Amniotic epithelial cell (primary cell): ENCODE data around the gene AGPS.

ENCODE experiments used
- DNase-seq: peaks from one replicate; pipeline ENCODE4 v3.0.0-alpha.2; 2010; ENCODE audit warnings: low read depth

AGPS gene

DNA sequence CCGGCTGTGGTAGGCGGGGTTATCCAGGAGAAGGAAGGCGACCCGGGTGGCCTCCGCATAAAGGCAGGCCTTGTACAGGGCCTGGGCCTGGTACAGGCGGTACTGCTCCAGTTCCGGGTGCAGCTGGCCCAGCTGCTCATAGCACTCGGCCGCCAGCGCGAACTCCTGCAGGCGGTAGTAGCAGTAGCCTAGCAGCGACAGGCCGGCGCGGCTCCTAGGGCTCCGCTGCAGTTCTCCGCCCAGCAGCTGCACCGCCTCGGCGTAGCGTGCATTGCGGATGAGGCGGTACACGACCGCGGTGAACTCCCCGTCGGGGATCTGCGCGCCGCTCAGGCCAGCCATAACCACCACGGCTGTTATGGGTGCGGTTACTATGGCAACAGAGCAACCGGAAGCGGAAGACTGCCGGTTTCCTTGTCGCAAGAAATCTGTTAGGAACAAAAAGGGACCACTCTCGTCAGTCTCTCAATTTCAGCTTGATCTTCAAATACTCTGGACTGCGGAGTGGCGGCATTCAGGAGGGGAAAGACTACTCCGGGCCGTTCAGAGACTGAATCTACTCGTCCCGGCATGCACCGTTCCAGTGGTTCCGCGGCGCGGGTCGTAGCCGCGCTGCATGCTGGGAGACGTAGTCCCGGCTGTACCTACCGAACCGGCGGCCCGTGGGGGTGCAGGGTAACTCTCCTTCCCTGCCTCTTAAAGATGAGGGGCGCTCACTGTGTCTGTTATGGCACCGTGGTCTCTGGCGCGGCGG, 160.0 kb downstream of the AGPS start:
- peak; percentile 83 for DNase-seq

DNA sequence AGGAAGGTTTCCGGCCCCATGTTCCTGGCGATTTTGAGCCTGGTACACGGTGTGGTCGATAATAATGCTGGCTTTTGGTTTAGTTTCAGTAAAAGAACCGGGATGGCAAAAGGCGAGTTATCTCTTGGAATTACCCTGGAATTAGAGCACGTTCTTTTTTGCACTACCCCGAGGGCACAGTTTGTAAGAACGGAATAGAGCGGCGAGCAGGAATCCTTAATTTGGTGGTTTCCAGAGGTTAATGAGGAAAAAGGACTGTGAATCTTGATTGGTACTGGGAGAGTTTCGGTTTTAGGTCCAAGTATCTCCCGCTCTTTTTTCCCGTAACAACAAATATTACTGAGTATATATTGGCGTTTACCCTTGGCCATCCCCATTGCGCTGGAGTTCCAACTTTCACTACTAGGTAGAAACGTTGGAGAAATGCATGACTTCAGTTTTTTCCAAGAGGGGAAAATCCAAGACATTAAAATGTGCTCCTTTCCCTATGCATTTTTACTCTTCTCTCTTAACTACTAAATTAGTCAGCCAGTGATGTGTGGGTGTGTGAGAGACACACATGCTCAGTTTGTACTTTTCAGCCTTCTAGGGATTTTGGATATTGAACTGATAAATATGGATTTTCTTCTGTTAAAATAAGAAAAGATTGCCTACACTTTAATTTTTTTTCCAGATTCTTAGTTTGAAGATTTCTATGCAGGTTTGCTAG, 160.8 kb downstream of the AGPS start:
- DNase-seq, result peak; percentile 33

DNA sequence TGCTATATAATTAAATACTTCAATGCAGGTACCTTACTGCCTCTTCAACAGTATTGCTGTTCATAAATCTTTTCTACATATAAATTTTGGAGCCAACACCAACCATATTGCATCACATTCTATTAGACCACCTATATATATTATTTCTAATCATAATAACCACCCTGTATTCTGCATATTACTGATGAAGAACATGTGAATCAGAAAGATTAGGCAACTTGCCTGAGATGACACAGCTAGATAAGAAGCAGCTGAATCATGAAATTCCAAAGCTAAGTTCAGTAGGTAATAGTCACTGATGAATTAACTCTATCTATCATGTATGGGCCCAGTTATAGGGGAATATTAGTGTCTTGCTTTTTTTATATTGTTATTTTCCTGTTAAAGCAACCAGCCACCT, 161.8 kb downstream of the AGPS start:
- DNase-seq, result peak; percentile 80

DNA sequence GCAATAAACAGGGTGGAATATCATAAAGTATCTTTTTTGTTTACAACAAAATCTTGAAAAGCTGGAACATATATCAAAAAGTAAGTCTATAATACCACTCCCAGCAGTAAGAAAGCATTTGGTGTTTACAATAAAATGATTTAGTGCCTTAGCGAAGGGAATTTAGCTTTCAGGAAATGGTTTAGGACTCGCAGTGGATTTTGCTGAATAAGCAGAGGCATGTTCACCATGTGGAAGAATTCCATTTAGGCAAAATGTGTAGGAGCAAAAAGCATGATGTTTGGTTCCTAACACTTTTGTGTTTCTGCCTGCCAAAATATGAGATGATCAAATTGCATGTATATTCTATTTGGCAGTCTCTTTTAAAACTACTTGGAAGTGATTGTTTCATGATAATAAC, 163.6 kb downstream of the AGPS start:
- DNase-seq, result peak; percentile 23

DNA sequence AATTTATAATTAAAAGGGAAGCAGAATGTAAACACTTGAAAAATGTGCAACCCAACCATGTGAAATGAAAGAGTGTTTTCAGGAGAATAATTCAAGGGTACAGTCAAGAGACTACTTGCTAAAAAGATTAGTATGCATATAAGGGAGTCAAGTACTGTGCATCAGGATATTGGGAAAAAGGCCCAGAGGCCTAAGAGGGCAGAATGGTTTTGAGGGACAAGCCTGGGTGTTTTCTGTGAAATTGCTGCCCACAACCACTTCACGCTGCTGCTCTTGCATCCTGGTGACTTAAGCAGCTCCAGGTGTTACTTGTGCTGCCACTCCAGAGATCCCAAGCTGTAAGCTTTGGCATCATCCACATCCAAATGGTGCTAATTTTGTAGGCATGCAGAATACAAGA, 165.2 kb downstream of the AGPS start:
- no peak for DNase-seq

DNA sequence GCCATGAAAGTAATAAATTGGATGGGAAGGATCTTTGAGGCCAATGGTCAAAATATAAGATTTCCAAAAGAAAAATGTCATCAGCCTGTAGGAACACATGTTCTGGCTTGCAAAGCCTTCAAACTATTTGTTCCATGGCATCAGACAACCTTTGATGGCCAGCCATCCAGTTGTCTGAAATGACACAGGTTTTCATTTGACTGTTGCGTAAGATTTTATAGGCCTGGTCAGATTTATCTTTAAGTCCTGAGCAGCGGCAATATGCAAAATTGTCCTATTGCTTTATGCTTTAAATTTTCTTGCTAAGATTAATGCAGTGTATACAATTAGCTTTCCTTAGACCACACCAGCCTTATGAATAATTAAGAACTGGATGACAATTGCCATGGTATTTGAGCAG, 167.1 kb downstream of the AGPS start:
- no peak for DNase-seq

DNA sequence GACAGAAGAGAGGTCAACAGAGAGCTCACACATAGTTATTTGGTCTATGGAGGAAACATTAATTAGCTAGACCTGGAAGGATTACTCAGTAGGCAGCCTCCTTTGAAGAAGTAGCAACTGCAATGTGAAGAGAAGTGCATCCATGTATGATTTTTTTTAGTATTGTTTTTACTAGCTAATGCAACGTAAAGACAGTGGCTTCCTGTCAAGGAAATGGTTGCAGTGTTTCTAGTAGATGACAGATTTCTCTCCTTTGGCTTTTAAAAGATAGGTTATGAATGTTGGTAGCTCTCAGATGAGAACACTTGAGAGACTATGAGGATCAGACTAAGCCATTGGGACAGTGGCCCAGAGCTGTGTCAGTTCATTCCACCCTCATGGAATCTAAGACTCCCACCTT, 175.8 kb downstream of the AGPS start:
- DNase-seq, result no peak

DNA sequence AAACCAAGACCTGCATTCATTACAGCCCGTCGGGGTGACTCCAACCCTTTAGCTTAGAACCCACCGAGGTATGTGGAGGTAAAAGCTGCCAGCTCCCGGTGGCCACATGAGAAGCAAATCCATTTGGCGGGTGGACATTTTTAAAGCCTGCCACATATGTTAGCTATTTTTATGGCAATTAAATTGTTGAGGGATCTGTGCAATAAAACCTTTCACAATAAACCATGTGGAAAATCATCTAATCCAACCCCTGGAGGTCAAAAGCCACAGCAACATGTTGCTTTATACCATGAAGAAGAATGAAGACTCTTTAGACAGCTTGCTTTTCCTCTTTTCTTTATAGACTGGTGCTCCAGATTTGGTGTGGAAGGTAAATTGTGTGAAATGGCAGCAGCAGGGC, 176.3 kb downstream of the AGPS start:
- no peak for DNase-seq

DNA sequence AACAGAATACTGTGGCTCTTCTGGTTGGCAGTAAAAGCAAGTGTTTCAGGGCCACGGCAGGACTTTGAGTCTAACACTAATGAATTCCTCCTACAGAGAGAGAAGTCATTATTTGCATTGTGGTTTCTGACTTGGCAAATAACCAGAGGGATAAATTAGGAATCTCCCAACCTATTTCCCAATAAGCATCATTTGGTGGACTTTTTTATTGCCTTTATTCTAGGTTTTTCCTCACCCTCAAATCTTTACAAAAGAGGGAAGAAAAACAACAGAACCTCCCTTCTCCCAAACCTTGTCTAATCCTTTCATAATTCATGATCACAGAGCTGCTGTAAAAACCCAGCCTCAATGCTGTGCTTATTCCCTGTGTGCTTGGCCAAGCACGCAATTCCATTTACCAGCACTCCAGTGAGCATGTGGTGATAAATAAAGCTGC, 179.7 kb downstream of the AGPS start:
- DNase-seq, result peak; percentile 34

DNA sequence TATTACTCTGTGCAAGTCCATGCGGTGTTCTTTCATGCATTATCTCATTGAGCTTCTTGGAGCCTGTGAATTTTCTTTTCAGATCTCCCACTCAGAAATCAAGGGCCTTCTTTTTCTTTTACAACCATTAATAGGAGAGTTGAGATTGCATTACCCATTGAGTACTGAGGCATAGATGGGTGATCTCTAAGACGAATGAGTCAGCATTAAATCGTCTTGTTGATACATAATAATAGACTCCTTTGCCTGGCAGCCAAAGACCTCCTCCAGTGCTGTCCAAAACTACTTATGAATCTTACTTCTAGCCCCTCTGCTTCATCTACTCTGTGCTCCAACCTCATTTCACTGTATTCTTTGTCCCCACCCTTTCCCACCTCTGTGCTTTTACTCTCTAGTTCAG, 180.5 kb downstream of the AGPS start:
- DNase-seq, result peak; percentile 45

DNA sequence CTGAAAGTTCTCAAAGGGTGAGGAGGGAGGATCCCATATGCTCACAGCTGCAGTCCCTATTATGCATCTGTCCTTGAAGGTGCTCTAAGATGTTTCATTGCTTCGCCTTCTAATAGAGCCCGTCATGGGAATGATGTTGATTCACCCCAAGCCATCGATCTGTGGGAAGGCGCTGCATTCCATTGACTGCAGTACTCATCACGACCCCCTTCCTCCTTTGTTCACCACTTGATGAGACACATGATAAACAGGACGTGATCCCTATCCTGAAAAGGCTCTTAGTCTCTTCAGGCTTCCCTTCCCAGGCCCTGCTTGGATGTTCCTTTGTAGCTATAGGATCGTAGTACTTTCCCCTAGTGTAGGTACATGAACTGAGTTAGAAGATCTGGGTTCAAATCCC, 181.8 kb downstream of the AGPS start:
- DNase-seq, result no peak

DNA sequence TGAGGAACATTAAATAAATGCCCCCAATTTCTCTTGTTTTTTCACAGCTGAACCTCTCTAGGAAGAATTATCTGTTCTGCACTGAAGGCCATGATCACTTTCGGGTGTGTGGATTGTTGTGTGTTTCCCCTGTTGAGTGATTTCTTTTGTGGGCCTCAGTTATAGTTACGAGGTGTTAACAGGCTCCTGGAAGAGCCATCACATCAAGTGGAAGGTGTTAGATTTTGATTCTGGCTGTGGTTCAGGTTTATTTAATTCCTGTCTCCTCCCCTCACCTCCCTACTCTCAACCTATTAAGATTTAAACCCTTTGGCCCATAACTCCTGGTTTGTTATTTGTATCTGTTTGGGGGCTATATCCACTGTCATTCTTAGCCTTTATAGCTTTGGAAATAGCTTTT, 182.8 kb downstream of the AGPS start:
- DNase-seq, result no peak

DNA sequence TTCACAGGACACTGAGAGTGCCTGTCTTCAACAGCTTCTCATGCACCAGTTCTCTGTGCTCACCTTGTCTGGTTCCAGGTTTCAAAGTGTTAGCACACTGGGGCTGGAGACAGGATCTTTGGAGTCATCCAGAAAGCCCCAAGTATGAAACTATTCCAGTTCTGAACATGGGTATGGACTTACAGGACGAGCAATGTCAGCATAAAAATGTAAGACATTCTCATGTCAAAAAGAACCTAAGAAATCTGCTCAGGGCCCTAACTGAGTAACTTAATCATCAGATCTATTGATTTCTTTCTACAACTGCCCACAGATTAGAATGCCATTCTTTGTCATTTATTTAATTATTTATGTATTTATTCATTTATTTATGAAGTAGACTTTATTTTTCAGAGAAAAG, 184.5 kb downstream of the AGPS start:
- no peak for DNase-seq

DNA sequence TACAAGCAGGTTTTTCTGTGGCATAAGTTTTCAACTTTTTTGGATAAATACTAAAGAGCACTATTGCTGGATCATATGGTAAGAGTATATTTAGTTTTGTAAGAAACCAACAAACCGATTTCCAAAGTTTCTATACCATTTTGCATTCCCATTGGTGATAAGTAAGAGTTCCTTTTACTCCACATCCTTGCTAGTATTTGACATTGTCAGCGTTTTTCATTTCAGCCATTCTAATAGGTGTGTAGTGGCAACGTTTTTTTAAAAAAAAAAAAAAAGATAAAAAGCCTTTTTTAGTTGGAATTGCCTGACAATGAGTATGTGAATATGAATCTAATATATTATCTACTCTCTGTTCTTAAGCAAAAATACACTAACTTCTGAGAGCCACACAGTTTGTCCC, 185.9 kb downstream of the AGPS start:
- no peak for DNase-seq

DNA sequence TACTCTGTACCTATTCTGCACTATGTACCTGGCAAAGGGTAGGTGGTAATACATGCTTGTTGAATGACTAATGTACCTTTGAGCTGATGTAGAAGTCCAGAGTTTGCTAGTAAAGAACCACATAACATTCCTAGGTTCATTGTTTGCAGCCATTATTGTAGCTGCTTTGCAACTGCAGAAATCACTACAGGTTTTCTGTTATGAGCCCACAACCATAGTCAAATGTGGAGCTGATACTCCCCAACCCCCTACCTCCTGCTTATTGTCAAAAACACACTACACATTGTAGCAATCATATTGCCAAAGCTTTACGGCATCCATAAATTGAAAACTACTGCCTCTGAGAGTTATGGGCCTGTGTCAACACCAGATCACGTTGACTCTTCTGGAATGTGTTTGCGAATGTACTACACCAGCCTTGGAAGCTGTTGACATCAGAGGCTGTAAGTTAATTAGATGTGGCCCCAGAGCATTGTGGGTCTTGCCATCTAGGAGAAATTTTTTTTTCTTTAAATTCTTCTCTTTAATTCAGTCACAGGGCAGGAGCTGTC, 187.0 kb downstream of the AGPS start:
- no peak for DNase-seq

DNA sequence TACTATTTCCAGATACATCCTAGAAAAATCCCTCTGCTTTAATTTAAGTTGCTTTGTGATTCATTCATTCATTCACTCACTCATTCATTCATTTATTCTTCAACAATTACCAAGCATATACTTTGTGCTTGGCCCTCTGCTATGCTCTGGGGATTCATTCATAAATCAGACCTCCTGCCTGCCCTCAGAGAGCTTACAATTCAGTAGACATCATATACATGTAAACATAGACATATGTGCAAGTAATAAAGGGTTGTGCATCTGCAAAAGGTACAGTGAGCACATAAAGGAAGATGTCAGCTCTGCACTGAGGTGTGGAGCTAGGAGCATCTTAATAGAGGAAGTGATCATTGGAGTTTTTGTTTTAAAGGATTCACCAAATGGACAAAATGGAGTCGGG, 189.4 kb downstream of the AGPS start:
- DNase-seq, result no peak

DNA sequence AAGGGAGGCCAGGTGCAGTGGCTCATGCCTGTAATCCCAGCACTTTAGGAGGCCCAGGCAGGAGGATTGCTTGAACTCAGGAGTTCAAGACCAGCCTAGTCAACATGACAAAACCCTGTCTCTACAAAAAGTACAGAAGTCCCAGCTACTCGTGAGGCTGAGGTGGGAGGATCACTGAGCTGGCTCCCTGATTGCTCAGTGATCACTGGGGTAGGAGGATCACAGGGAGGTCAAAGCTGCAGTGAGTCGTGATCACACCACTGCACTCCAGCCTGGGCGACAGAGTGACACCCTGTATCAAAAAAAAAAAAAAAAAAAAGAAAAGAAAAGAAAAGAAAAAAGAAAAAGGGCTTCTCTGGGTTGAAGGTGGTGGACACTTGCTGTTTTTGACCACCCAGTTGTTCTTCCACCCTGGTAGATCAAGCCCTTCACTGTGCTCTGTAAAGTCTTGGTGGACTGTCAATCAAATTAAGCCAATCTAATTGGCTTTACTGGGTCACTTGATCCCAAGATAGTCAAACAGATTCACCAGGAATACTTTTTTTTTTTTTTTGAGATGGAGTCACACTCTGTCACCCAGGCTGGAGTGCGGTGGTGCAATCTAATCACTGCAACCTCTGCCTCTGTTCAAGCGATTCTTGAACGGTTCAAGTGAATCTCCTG, 191.6 kb downstream of the AGPS start:
- no peak for DNase-seq

DNA sequence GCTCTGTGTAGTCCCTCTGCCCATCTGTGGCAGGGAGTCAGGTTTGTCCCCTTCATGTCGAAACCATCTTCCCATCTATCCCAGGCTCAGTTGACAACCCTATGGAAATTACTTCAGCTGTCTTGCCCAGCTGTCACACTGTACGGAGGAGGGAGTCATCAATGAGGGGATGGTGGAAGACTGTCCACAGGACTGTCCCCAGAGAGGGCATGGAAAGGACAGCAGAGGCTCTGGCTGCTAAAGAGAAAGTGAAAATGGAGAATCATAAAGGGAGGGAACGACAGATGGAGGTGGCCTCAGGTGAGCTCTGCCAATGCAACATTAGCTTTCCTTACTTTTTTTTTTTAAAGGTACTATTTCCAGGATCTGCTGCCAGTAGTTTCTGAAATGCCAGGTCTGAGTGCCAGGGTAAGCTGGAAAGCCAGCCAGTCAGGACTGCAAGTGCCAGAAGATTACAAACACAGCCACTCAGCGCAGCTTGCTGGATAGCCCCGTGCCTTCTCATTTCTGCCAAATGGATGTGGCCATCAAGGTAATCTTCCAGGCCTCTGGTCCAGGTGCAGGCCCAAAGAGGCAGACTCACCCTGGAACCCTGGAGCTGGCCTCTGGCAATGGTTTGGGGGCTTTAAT, 192.8 kb downstream of the AGPS start:
- no peak for DNase-seq

DNA sequence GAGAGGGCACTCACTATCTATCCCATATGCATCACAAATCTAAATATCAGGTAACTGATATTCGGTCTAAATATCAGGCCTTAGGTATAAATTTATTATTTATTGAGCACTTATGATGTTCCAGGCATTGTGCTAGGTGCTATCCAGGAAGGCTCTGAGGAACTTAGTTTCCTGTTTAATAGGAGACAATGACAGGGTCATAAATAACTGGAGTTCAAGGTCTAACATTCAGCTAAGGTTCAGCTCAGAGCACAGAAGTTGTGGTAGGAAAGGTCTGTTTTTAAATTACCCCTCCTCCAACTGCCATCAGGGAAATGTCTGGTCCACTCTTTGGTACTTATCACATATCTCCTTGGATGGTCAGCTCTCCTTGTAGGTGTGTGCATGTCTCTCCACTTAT, 193.6 kb downstream of the AGPS start:
- DNase-seq, result no peak

DNA sequence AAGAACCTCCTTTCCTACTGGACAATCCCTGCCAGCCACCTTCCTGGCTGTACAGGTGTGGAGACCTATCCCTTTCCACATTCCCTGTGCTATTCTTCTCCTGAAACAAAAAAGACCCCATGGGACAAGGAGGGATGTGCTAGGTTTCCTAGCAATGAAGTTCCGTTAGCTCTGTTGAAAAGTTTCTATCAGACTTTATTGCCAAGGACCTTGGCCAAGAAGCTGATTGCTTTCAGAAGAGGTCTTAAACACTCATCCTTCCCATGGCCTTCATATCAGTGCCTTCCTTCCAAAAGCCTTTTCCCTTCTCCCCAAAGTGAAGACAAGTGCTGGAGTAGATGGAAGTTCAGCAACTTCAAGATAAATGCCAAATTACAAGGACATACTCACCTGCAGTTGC, 194.8 kb downstream of the AGPS start:
- DNase-seq, result no peak

DNA sequence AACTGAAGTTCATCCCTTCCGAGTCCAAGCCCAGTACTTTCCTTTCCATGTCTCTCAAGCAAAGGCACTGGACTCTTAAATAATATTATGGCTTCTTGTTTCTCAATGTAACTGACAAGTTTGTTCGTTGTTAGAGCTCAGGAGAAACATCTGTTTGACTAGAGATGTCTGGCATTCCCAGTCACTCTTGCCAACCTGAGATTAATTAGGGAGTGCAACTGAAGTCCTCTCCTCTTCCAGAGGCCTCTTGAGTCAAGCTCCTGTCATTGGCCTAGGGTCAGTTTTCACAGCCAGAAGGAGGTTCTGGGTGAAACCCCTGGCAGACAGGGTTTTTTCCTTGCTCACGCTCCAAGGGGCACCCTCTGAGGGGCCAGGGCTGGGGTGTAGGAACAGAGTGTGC, 196.1 kb downstream of the AGPS start:
- no peak for DNase-seq

DNA sequence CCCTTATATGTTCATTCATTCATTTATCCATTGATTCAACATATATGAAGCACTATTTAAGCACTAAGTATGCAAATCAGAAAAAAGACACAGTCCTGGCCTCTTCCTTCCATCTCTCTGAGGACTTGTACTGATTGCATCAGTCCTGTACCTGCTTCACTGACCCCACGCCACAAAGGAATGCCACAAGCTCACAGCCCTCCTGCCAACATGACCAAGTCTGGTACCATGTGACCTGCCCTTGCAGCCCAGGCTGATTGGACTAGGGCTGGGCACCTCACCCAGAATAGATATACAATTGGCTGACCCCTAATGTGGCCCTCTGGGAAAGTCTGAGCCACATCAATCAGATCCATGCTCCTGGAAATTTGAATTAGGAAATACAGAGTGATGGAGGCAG, 196.6 kb downstream of the AGPS start:
- no peak for DNase-seq

DNA sequence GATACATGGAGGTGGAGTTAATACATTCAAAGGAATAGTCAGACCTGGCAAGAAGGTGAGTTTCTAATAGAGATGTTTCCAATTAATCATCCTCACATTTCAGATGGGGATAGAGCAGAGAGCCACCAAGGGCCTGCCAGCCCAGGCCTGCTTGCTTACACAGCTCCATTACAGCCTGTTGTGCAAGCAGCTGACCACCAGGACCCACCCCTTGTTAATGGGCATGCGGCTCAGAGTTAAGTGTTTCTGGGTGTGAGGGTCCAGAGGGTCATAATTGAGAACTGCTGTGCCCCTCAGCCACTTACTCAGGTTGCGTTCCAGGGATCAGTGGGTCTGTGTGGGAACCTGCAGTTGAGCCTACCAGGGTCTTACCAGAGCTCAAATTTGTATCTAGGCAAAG, 199.8 kb downstream of the AGPS start:
- no peak for DNase-seq
